RWPE2 (cell line): ENCODE measurements around the gene SPEG.

Source experiments
- ATAC-seq: fragments of 200-7000 bp; cut with Tn5 transposase; 3 replicates; pipeline ENCODE4 v1.9.1; 2021; ENCODE audit warnings: low read depth
- DNase-seq: peaks from one replicate; pipeline ENCODE4 v3.0.0-alpha.2; 2020; ENCODE audit warnings: low spot score
- H3K27ac ChIP-seq: fragments of 450-650 bp; 2 replicates; pipeline ENCODE4 v1.5.1; 2017; ENCODE audit warnings: mild to moderate bottlenecking; ENCODE audit not compliant: poor library complexity, severe bottlenecking
- H3K27me3 ChIP-seq: fragments of 250-450 bp; sonication (Bioruptor Pico); 2 replicates; pipeline ENCODE4 v1.5.1; 2021; ENCODE audit warnings: mild to moderate bottlenecking, moderate library complexity; ENCODE audit not compliant: insufficient read depth, poor library complexity, severe bottlenecking
- H3K36me3 ChIP-seq: fragments of 250-450 bp; sonication (Bioruptor Pico); 2 replicates; pipeline ENCODE4 v1.5.1; 2020; ENCODE audit warnings: low read depth, mild to moderate bottlenecking, moderate library complexity
- H3K4me1 ChIP-seq: fragments of 250-450 bp; sonication (Bioruptor Pico); 2 replicates; pipeline ENCODE4 v1.5.1; 2021; ENCODE audit warnings: mild to moderate bottlenecking, moderate library complexity; ENCODE audit not compliant: insufficient read depth, poor library complexity, severe bottlenecking
- H3K4me3 ChIP-seq: fragments of 250-450 bp; sonication (Bioruptor Pico); 2 replicates; pipeline ENCODE4 v1.5.1; 2021; ENCODE audit warnings: mild to moderate bottlenecking, moderate library complexity; ENCODE audit not compliant: severe bottlenecking
- H3K9me3 ChIP-seq: fragments of 250-450 bp; sonication (Bioruptor Pico); 2 replicates; pipeline ENCODE4 v1.5.1; 2021; ENCODE audit warnings: mild to moderate bottlenecking, moderate library complexity; ENCODE audit not compliant: severe bottlenecking
- CTCF ChIP-seq: fragments of 450-650 bp; IDR thresholded peaks from one replicate; pipeline ENCODE4 v1.5.1; 2017; ENCODE audit warnings: mild to moderate bottlenecking, moderate library complexity; ENCODE audit not compliant: poor library complexity, severe bottlenecking

SPEG gene

GRCh38 chr2:219542931-219543595, 108.4 kb downstream of the SPEG start:
- H3K27me3 ChIP-seq: no peaks in the 10 kb centered on the region
- DNase-seq: no peak
- H3K9me3 ChIP-seq: no peaks in the 10 kb centered on the region

DNA sequence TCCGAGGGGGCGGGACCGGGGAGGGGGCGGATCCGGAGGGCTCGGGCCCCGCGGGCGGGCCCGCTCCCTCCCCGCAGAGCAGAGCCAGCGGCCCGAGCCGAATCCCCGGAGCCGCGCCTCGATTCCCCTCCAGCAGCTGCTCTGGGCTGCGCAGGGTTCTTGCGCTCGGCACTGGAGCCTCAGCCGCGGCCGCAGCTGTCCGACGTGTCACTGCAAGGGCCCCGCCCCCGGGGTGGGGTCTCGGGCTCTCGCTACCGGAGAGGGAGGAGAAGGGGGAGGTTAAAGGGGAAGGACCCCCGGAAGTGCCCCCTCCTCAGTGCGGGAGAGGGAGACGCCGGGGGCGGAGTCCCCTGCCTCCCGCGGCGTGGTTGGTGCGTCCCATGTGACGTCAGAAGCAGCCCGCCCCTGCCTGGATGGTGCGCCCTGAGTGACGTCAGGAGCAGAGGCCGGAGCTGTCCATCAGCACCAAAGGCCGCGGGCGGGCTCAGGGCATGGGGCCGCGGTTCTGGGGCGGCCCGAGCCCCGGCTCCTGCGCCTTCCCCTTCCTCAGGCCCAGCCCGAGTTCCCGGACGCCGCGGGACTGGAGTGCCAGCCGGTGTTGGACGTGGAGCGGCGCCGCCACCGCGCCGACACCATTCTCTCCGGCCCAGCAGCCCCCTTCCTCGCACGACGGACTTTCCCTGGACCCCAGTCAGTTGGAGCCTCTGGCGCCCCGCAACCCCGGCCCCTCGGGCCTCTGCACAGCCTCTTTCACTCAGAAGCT, 109.1 kb downstream of the SPEG start, which contains the start of the genes CHPF and TMEM198:
CHPF (minus strand) TSS at position 214 of the 763 bp plus-strand sequence. CDS start 271 bp downstream, outside the sequence.
TMEM198 (plus strand) TSS at position 433 of the 763 bp plus-strand sequence. CDS start 700 bp downstream, outside the sequence.
- Histone ChIP-seq H3K9me3 (no peaks in the 10 kb centered on the region), H3K36me3 (peaks cover 26% of the 10 kb centered on the region), H3K4me1 (no peaks in the 10 kb centered on the region), H3K27ac (peak within 1 kb of the TSS; percentile 79), H3K27me3 (no peaks in the 10 kb centered on the region), H3K4me3 (peak within 1 kb of the TSS; percentile 80)
- TF ChIP-seq CTCF: no peak
- peak; percentile 99 for DNase-seq
- peak; percentile 72 for ATAC-seq

More at GRCh38 chr2:219542931-219543595, 108.4 kb downstream of the SPEG start:
- peaks cover 6% of the 10 kb centered on the region for H3K4me1 ChIP-seq
- no peak for TF ChIP-seq CTCF
- H3K4me3 ChIP-seq: peak overlapping the region; percentile 80
- H3K27ac ChIP-seq: peak overlapping the region; percentile 79
- ATAC-seq: peak; percentile 56
- H3K36me3 ChIP-seq: peaks cover 27% of the 10 kb centered on the region

- peak overlapping the region; percentile 80 for H3K4me3 ChIP-seq
Measured at GRCh38 chr2:219544567-219544966, 109.9 kb downstream of the SPEG start.

DNA sequence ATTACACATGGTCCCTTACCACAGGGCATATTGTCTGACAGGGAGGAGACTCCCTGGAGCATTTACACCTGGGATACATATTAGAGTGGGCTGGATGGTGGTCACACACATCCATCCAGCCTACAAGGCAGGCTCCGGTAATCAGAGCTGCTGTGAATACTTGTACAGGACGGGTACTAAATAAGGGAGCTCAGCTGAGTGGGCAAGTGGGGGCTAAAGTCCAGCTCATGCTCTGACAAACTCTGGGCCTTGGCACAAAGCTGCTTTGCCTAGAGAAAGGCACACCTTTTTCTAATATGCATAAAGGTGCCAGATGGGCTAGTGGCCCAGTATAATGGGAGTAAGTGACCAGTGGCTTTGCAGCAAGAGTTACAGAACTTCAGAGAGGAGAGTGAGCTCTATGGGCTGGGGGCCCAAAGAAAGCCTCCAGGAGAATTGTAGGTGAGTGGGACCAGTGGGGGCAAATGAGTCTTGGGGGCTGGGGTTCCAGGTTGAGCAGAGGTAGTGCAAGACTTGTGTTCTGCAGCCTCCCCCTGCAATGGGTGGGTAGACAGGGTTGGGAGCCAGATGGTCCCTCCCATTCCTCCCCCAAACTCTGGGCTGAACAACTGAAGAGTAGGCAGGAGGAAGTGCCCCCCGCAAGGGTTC, 110.8 kb downstream of the SPEG start:
- Histone ChIP-seq H3K27me3 (no peaks in the 10 kb centered on the region), H3K9me3 (no peaks in the 10 kb centered on the region), H3K4me1 (no peaks in the 10 kb centered on the region), H3K27ac (no peak overlapping the region), H3K4me3 (no peak overlapping the region), H3K36me3 (peaks cover 13% of the 10 kb centered on the region)
- no peak for ATAC-seq
- no peak for TF ChIP-seq CTCF
- no peak for DNase-seq

More at GRCh38 chr2:219544567-219544966, 109.9 kb downstream of the SPEG start:
- ATAC-seq (no peak), DNase-seq (no peak)
- Histone ChIP-seq H3K27me3 (no peaks in the 10 kb centered on the region), H3K27ac (no peak overlapping the region), H3K4me1 (no peaks in the 10 kb centered on the region), H3K36me3 (peaks cover 19% of the 10 kb centered on the region), H3K9me3 (no peaks in the 10 kb centered on the region)
- no peak for TF ChIP-seq CTCF
